ENCODE measurements around the gene PEX26.

DNA sequence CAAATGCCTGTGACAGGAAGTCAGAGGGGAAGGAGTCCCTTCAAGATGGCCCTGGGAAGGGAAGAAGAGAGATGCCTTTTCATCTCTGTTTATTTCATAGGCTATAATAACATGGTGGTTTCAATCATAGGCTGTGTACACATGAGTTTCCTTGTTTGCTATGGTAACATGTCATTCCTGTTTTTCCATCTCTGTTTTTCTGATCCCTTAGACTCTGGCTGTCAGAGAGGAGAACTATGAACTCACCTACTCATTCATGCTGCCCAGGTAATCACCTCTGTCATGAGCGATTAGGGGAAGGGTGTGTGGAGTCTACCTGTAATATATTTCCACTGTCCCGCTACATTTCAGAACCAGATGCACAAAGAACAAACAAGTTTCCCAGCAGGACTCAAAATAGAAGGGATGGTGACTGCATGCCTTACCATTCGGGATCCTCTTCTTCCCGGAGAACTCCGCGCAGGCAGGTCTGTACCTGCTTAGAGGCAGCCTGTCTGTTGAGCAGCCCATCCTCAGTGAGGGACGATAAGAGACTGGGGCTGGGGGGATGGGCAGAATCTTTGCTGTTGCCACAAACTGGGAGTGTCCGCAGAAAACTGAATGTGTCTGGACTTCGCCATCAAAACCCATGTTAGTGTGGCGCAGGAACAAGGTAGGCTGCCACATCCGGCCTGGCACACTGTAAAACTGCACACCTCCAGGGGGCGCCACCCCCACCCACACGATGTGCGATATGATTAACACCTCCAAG lies 7.1 kb upstream of the PEX26 start:
- TF ChIP-seq SMC3 (IDR thresholded peaks at IDR 0.05; ENCODE audit: low read length) (no peak), KDM5A (IDR thresholded peaks at IDR 0.05; ENCODE audit: borderline replicate concordance, low read length) (no peak)
- TF ChIP-seq, protein P1, sequence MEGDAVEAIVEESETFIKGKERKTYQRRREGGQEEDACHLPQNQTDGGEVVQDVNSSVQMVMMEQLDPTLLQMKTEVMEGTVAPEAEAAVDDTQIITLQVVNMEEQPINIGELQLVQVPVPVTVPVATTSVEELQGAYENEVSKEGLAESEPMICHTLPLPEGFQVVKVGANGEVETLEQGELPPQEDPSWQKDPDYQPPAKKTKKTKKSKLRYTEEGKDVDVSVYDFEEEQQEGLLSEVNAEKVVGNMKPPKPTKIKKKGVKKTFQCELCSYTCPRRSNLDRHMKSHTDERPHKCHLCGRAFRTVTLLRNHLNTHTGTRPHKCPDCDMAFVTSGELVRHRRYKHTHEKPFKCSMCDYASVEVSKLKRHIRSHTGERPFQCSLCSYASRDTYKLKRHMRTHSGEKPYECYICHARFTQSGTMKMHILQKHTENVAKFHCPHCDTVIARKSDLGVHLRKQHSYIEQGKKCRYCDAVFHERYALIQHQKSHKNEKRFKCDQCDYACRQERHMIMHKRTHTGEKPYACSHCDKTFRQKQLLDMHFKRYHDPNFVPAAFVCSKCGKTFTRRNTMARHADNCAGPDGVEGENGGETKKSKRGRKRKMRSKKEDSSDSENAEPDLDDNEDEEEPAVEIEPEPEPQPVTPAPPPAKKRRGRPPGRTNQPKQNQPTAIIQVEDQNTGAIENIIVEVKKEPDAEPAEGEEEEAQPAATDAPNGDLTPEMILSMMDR (CRISPR knock-in tag; IDR thresholded peaks at IDR 0.05) = peak; percentile 35; the same call in 1 of the 2 replicates
